UCSD-AML1 (cell line): ENCODE results near the gene HMG20B.
"Not testable (repeated sequence)": the region's sequence is repeated elsewhere in the genome, so short reads cannot be mapped to it uniquely, and the experiment has no call there.

Experiments
- DNase-seq: peaks from one replicate; lab custom pipeline; 2025; ENCODE audit not compliant: unreplicated experiment; lab: John Stamatoyannopoulos, UW

The HMG20B gene

GRCh38 chr19:3555653-3556422, 16.9 kb upstream of the HMG20B start:
- DNase-seq: no peak

- DNase-seq: no peak
Measured at GRCh38 chr19:3556423-3556977, 16.2 kb upstream of the HMG20B start.

GRCh38 chr19:3556978-3557460, 15.7 kb upstream of the HMG20B start:
- DNase-seq: peak; percentile 38

GRCh38 chr19:3557461-3558248, 15.1 kb upstream of the HMG20B start, which contains the start of gene MFSD12:
Gene MFSD12, minus strand, starts transcription at chr19:3557586. Its CDS starts 183 bp downstream, at chr19:3557403.
- peak; percentile 94 for DNase-seq

GRCh38 chr19:3563709-3564524, 8.8 kb upstream of the HMG20B start:
- DNase-seq: no peak

GRCh38 chr19:3565139-3565538, 7.6 kb upstream of the HMG20B start:
- no peak for DNase-seq

GRCh38 chr19:3570042-3570441, 2.7 kb upstream of the HMG20B start:
- DNase-seq: not testable (repeated sequence)

GRCh38 chr19:3570606-3571011, 2.1 kb upstream of the HMG20B start:
- no peak for DNase-seq

GRCh38 chr19:3572132-3572854, 451 bp upstream of the HMG20B start:
- peak; percentile 100 for DNase-seq

- DNase-seq: peak; percentile 51
Measured at GRCh38 chr19:3573162-3573857, 566 bp downstream of the HMG20B start.

GRCh38 chr19:3573858-3574637, 1.3 kb downstream of the HMG20B start:
- peak; percentile 99 for DNase-seq

- DNase-seq: peak; percentile 55
Measured at GRCh38 chr19:3575260-3575741, 2.6 kb downstream of the HMG20B start.

- no peak for DNase-seq
Measured at GRCh38 chr19:3575949-3576673, 3.4 kb downstream of the HMG20B start.

GRCh38 chr19:3576696-3577443, 4.1 kb downstream of the HMG20B start:
- no peak for DNase-seq

- DNase-seq: no peak
Measured at GRCh38 chr19:3577723-3578344, 5.1 kb downstream of the HMG20B start.

GRCh38 chr19:3578390-3578789, 5.6 kb downstream of the HMG20B start:
- DNase-seq: no peak
